TTC549 (cell line): ENCODE results near the gene SLC13A5.
"Not testable (repeated sequence)": the region's sequence is repeated elsewhere in the genome, so short reads cannot be mapped to it uniquely, and the experiment has no call there.

Source experiments
- FAIRE-seq: peaks from 2 replicates; lab custom pipeline; 2012; peaks lifted over from hg19 to GRCh38; lab: Jason Lieb, UNC

Gene SLC13A5

DNA sequence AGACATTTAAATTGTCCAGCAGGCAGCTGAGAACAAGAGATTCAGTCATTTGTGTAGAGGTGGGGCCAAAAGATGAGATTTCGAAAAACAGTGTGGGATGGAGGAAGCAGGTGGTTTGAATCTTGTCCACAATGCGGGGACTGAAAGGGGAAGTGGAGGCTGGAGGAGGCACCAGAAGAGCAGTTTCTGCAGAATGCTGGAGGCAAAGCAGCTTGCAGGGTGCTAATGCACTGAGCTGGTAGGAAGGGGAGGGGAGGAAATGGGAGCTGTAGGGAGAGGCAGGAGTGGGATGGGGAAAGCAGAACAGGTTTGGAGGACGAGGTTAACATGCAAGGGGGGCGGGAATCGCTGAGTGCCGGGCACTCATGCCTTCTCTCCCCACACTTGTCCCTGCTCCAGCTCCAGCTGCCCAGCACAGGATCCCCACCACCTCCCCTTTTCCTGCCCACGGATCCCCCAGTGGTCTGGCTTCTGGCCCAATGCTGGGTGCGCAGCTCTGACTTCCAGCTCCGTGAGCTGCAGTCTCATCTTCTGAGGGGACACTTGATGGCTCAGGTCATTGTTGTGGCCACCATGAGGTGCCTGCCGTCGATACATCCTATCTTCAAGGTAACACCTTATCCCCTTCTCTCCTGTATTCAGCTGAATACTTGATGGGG is 52.2 kb downstream of the SLC13A5 start:
- FAIRE-seq, result no peak

DNA sequence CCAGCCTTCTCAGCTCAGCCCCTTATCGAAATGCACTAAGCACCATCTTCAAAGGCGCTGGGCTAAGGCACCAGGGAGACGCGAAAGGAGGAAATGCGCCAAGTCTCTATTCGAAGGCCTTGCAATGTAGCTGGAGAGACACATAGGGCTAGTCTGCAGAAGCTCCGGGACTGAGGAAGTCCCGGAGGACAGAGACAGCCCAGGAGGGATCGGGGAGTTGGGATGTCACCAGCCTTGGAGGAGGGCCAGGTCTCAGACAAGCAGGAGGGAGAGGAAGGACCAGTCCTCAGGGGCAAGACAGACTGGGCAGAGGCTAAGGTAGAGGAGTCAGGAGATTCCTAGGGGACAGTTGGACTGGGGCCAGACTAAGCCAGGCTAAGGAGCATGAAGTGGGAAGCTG is 53.1 kb downstream of the SLC13A5 start:
- FAIRE-seq, result no peak

DNA sequence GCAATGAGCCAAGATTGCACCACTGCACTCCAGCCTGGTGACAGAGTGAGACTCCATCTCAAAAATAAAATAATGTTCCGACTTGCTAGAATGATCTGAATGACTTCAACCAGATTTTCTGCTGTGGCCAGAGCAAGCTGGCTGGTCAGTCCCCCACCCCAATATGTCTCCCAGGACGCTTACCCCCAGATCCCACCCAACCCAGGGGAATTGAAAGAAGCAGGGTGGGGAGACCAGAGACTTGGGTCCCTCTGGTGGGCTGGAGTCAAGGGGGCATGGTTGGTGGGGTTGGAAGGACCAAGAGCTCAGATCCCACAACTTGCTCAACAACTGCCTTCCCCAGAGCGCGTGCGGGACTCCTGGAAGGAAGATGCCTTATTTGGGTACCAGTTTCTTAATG is 54.8 kb downstream of the SLC13A5 start:
- not testable (repeated sequence) for FAIRE-seq

DNA sequence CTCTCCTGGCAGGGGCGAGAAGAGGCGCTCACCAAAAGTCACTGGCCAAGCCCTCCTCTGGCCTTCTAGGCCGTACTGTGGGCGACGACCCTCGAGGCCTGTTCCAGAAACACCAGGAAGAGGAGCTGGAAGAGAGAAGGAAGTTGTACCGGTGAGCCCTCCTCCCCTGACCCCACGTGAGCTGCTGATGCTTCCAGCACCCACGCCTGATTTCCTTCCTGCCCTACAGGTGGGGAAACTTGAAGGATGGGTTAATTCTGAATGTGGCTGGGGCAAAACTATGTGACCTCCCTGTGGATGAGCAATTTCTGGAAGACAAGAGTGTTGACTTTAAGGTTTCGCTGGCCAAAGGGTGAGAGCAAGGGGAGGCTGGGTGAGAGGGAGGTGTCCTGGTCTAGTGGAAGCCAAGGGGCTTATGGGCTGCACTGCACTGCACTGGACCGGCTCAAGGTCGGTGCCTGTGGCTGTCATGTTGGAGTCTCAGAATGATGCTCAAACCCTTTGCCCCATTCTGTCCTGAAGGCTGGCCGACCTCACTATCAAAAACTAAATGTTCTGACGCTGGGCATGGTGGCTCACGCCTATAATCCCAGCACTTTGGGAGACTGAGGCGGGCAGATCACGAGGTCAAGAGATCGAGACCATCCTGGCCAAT is 55.4 kb downstream of the SLC13A5 start:
- FAIRE-seq, result no peak

DNA sequence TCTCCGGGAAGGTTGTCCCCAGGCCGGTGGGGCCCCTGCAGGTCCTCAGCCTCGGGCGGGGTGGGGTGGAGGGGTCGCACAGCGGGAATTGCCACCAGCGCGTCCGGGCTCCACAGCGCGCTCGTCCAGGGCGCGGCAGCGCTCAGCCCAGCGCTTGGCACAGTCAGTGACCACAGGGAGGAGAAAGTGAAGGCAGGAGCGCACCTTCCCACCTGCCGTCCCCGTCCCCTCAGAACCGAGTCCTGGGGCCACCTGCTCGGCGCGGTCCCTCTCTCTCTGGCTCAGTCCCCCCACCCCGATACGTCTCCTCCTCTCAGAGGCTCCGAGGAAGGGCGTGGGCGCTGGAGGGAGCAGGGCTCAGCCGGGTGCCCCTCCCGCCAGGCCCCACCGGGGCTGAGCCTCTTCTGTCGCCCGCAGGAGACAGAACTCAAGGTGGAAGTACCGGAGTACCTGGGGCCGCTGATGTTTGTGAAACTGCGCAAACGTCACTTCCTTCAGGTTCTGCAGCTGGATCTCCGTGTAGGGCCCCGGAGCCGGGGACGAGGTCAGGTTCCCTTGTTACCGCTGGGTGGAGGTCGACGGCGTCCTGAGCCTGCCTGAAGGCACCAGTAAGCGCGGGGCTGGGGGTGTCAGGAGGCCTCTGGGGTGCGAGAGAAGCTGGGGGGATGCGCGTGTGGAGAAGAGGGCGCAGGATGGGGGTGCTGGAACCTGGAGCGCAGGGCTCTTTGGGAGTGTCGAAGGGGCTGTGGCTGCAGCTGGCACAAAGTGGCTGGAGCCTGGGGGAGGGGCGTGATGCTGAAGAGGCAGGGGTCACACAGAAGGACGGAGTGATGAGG is 56.2 kb downstream of the SLC13A5 start:
- not testable (repeated sequence) for FAIRE-seq

DNA sequence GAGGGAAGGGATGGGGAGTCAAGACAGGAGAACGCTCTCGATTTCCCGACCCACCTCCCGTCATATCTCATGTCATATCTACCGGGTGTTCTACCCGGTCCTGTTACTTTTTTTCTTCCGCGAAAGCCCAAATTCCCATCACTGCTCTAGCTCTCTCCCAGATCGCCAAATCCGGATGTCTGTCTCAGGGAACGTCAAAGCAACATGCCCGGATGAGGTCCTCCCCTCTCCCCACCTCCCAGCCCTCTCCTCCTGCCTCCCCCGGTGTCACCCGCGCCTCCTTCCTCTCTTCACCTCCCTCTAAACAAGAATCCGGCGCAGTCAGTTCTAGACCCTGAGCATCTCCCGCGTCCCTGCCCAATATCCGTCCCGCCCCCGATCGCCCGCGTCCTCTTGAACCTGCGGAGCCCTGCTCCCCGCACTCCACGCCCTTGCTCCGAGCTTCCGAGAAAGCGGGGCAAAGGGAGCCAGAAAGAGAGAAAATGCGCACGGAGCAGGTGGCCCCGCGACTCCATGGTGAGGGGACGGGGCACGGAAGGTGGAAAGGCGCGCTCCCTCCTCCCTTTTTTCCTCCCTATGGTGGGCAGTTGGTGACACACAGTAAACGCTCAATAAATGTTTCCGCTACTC is 57.3 kb downstream of the SLC13A5 start:
- FAIRE-seq, result not testable (repeated sequence)

DNA sequence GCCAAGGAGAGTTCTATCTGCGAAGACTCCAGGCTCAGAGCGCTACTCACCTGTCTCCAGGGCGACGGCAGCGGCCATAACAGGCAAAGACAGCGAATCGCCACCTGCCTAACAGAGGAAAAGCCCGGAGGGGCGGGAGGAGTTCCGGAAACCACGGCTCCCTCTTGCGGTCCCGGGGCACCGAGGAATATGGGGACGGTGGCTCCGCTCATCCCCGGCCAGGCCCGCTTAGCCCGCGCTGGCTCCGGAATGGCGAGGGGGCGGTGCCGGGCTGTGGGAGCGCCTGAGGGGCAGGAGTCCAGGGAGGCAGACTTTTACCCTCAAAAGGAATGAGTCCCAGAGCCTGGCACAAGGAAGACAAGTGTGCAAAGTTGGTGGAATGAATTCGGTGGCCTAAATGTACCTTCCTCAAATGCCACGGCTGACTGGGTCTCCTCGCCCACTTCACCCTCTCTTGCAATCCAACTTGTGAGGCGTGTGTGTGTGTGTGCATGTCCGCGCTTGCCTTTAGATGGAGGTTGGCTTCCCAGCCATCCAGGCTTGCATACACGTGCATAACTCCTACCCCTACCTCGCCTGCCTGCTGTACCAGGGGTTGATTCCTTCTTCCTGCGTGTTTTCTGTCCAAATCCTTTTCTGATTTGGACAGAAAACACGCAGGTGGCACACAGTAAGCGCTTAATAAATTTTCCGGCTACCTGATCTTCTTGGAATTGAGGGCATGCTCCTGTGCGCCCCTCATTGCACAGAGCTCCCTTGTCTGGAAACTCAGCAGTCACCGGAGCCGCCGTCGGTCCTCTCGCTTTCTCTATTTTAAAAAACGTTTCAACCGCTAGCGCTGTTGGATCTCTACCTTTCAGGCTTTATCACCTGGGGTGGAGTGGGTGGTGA is 58.1 kb downstream of the SLC13A5 start:
- no peak for FAIRE-seq

DNA sequence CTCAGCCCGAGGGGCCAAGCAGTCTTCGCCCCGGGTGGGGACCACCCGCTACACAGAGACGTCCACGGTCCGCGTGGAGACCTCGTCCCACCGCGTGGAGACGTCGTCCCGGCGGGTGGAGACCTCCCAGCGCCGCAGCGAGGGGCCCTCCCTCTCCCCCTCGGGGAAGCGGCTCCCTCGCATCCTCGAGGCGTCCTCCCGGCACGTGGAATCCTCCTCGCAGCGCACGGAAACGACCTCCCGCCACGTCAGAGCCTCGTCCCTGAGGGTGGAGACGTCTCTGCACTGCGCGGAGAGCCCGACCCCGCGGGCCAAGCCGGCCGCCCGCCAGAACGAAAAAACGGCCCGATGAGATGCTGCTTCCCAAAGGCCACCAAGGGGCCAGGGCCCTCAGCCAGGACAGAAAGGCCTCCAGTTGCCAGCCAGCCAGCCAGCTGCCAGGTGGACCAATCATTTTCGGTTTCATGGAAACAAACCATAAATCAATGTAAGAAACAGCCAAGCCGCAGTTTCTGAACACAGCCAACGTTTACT is 61.2 kb downstream of the SLC13A5 start:
- FAIRE-seq, result no peak

DNA sequence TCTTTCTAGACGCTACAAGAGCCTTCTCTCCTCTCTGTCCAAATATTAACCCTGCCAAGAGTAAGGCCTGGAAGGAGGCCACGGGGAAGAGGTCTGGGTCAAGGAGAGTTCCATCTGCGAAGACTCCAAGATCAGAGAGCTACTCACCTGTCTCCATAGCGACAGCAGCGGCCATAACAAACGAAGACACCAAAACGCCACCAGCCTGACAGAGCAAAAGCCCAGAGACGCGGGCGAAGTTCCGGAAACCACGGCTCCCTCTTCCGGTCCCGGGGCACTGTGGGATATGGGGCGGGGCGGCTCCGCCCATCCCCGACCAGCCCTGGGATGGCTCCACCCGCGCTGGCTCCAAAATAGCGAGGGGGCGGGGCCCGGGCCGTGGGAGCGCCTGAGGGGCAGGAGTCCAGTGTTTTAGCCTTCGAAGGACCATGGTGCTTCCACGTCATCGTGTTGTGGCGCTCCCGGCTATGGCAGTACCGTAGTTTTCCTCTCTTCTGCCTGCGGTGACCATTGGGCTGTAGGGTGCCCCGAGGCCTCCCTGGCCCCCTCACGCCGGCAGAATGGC is 61.7 kb downstream of the SLC13A5 start, which contains the start of the genes C17orf100 and MED31:
C17orf100 (plus strand) TSS at position 409 of the 565 bp plus-strand sequence; CDS start at position 561, 152 bp downstream.
MED31 (minus strand) TSS at position 252 of the 565 bp plus-strand sequence; CDS start at position 175, 77 bp downstream.
- peak; percentile 73 for FAIRE-seq

DNA sequence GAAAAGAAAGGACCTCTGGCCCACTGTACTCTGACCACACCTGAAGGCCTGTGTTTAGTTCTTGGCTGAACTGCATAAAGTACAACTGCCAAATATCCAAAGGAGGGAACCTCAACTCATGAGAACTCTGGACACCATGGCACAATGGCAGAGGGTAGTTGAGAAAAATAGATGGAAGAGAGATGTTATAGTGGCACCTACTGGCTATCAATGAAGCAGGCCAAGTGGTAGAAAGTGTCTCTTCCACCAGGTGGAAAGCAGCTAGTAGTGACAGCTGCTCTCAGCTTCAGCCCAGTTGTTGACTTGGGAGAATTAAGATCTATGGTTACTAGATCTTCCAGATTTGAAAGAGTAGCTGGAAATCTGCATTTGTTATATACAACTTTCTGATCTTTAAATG is 65.0 kb downstream of the SLC13A5 start:
- no peak for FAIRE-seq

DNA sequence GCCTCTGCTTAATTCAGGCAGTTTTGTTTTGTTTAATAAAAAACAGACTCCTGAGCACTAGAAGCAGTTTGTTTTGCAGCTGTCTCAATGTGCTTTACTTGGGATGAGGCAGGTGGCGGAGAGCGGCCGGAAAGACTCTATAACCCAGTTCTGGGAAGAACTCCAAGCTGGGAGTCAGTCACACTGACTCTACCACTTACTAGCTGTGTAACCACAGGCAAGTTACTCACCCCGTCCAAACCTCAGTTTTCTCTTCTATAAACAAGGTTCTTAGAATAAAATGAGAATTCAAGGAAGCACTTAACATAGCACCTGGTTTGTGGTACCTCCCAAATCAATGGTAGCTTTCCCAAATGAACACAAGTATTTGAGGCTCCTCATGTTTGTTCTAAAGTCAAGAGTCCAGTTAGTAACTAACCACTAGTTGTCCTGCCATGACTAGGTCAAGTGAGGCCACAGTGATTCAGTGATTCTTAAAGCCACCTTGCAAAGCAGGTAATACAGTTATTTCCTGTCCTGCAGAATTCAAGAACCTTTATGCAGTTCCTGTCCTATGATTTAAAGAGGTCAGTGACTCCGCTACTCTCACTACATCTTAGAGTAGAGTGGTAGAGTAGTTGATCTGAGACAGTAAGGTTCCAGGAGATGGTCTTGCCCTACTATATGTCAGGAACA is 69.6 kb downstream of the SLC13A5 start:
- no peak for FAIRE-seq

DNA sequence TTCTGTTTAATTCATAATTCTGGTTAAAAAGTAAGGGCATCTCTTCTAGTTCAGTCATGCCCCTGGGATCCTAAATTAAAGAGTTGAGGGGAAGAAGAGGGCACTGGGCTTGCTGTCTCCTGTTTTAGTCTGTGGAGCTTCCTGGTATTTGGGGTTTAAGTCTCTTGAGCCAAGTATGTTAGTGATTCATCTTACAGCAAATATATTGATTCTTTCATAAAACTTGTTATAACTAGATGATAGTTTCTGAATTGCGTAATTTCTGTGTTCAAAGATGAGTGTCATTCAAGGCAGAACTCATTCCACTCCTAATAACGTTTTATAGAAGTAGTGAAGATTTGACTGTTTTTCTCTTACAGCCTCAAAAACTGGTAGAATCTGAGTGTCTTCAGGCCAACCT is 70.6 kb downstream of the SLC13A5 start:
- FAIRE-seq, result no peak

DNA sequence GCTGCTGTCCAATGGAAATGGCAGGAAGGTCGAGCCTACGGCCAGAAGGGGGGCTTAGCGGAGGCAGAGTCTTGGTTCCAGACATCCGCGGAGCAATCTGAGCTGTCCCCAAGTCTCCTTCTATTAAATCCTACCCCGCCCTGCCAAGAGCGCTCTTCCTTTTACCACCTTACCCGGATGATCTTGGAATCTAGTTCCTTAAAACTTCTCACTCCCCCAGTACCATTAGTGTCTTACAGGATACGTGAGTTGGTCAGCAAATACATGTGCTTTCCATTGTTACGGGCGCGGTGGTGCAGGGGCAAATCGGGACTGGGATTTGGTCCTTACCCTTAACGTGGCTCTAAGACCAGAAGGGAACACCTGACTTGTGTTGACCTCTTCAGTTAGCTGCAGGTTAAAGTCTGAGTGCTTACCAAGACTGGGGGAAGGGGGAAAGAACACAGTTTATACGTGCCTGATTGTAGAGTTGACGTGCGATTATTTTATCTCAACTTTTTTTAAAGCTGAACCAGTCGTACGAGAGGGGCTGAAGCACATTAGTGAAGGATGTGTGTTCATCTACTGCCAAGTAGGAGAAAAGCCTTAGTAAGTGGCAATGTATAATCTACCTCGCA is 71.8 kb downstream of the SLC13A5 start:
- no peak for FAIRE-seq

DNA sequence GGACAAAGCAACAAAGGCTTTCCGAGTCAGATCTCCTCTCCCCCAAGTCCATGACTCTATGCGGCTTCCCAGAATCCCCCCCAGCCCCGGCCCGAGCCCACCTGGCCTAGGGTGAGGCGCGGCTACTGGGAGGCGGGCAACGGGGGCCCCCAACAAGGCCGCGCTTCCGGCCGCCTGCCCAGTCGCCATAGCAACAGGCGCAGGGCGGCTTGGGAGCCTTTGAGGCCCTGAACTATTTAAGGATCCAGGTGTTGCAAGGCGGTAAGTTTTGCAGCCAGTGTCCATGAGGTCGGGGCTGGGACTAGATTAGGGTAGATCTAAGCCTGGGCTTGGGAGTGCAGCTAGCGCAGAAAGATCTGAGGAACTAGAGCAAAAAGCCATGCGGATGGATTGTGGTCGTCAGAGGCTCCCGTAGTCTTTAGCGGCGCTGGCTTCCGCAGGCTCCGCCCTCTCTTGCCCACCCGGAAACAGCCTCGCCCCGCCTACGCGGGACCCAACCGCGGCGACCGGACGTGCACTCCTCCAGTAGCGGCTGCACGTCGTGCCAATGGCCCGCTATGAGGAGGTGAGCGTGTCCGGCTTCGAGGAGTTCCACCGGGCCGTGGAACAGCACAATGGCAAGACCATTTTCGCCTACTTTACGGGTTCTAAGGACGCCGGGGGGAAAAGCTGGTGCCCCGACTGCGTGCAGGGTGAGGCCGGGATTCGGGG is 72.5 kb downstream of the SLC13A5 start, which contains the start of the genes KIAA0753 and TXNDC17:
KIAA0753 (minus strand) TSS at position 176 of the 711 bp plus-strand sequence. CDS start 5,608 bp downstream, outside the sequence.
TXNDC17 (plus strand) TSS at position 525 of the 711 bp plus-strand sequence; CDS start at position 548, 23 bp downstream.
- FAIRE-seq, result peak; percentile 3

DNA sequence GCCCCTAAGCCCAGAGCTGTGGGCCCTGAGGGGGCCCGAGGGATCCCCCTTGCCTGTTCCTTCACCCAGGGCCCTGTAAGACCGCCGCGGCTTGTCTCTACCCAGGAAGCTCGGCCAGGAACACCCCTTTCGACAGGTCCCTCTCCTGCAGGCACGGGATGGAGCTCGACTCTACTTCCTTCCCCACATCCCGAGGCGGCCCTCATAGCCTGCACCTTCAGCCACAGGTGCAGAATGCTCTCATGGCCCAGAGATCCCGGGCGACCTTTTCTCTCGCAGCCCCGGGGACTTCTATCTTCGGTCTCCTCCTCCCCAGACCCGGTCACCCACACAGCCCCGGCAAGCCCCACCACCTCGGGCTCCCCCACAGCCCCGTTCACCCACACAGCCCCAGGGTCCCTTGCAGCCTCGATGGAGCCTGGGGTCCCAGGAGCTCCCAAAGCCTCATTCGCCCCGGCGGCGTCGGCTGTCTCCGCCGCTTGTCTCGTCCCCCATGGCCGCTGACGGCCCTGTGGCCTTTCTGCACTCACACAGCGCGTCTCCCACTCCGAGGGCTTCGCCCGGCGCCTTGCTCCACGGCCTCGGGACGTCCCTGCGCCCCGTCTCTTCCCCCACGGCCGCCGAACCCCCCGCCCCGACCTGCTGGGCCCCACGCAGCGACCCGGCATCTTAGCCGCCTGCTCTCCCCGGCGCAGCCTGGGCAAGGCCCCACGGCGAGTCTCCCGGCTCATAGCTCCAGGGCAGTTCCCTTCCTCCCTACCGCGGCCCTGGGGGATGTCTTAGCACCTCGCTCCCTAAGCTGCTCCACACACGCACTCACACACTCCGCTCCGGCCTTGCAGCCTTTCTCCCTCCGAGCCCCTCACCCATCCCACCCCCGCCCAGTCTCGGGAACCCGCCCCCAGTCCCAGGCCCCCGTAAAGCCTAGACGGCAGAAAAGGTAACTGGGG is 73.3 kb downstream of the SLC13A5 start:
- no peak for FAIRE-seq

DNA sequence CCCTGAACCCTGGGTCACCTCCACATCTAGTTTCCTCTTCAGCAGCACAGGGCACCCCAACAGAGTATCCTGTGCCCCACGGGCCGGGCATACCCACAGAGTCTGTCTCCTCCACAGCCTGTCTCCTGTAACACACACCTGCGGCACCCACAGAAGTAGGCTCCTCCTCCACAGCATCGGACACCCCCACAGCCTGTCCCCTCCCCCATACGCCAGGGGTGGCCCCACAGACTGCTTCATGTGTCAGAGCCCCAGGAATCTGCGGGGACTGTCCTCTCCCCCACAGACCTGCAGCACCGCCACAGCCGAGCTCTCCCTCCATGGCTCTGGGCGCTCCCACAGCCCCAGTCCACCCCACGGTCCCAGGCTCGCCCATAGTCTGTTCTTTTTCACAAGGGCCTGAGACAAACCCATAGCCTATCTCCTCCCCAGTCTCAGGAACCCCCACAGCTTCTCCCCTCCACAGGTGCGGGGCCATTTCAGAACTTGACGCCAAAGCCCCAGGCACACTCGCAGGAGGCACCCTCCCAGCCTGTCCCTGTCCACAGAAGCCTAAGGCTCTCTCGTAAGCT is 74.1 kb downstream of the SLC13A5 start:
- no peak for FAIRE-seq
